ENCODE data around the gene ARHGEF11. TPM values are rescaled to one million over a fixed set of nuclear protein-coding genes. Genes with fewer than 3 reads are reported as not detected.

Gene ARHGEF11
- total RNA-seq, 1 donor from 2014 or later, result 28.6 TPM

DNA sequence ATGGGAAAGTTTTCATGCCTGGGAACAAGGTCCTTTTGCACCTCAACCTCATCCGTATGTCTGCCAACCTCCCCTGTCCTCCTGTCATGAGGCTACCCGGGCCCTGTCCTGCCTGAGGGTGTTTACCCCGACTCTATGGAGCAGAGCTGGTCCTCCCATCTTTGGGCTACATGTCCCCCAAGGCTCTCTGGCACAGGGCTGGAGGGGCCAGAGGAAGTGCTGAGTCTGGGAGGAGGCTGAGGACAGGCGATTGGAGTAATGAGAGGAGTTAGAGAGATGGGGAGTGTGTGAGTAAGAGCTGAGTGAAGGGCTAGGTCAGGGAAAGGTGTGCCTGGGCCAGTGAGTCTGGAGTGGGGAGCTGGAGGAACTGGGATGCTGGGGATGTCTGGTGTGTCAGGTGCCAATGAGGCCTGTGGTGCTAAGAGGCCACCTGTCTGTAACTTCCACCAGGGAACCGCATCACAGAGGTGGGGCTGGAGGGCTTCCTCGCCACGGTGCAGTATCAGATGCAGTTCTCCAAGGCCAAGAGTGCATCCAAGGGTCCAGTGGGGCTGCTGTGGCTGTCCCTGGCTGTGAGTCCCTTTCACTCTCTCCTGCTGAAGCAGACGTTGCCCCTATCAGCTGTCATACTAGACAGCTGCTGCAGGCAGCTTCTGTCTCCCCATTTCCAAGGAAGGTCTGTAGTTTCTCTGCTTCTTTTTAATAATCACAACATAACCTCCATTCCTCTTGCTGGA is 113.4 kb downstream of the ARHGEF11 start:
- intact Hi-C loops (cut with micrococcal nuclease), result no loop called here

DNA sequence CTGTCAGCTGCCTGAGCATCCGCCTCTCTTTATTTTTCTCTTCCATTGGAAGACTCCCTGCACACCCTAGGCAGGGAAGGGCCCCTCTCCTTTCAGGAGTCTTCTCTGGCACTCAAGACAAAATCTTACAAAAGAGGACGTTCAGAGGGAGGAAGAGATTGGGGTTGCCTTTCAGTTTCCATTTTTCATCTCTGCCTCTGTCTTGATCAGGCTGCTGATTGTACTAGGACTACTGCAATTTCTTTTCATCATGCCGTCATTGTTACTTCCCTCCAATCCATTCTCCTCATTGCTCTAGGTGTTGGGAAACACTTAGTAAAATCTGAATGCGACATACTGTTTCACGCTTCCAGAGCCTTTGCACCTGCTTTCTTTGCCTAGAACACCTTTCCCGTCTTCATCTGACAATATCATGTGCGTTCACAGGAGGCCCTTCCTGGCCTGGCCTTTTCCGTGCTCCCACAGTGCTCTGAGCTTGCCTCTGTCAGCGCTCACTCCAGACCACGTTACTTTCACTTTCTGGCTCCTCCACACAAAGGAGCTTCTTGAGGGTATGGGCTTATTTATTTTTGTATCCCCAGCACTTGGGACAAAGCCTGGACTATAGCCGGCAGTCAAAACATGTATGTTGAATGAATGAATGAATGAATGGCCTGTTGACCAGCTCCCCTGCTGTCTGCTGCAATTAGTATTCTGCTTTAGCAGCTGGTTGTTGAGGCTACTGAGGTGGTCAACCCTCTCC is 114.2 kb downstream of the ARHGEF11 start:
- intact Hi-C loops (cut with micrococcal nuclease), result no loop called here

DNA sequence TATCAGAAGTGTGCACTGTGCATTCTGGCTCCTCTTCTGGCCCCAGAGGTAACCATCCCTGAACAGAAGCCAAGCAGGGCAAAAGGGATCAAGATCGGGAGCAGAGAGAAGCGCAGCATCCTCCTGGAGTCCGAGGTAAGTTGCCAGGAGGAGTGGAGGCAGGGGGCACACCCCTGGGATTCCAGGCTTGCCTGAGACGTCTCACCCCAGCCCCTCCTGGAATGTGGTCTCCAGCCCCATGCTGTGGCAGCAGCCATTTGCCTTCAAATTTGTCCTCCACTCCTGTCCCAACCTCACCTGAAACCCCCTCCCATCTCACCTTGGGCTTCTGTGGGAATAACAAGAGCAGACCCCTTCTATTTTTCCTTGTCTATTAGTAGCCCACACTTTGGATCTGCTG is 115.1 kb downstream of the ARHGEF11 start:
- intact Hi-C loops (cut with micrococcal nuclease), result no loop called here

DNA sequence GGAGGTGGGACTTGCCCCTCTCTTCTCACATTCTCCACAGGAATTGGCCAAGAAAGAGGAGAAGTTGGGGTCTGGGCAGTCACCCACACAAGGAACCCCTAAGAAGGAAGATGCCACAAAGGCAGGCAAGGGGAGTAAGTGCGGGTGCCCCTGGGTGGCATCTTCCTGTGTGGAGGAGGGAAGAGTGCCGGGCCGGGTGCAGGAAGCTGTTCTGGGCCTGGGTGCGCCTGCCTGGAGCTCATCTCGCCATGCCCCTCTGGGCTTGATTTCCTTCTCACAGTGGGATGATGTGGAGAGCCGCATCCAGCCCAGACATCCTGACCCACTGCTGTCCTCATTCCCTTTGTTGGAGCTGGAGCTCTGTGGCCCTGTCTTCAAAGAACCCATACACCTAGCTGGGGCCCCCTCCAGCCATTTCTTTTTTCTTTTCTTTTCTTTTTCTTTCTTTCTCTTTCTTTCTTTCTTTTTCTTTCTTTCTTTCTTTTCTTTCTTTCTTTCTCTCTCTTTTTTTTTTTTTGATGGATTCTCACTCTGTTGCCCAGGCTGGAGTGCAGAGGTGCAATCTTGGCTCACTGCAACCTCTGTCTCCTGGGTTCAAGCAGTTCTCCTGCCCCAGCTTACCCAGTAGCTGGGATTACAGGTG is 115.8 kb downstream of the ARHGEF11 start:
- intact Hi-C loops (cut with micrococcal nuclease), result no loop called here

DNA sequence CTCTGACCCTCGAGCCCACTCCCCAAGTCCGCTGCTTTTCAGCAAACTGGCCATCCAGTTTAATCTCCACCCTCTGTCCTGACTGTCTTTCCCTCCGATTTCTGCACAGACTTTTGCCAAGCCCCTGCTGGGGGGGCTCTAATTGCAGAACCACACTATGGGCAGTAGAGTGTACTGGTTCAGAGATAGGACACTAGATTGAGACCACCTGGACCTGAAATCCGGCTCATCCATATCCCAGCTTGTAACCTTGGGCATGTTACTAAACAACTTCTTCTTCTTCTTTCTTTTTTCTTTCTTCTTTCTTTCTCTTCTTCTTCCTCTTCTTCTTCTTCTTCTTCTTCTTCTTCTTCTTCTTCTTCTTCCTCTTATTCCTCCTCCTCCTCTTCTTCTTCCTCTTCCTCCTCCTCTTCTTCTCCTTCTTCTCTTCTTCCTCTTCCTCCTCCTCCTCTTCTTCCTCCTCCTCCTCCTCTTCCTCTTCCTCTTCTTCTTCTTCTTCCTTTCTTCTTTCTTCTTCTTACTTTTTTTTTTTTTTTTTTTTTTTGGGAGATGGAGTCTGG is 117.4 kb downstream of the ARHGEF11 start:
- intact Hi-C loops (cut with micrococcal nuclease), result no loop called here

DNA sequence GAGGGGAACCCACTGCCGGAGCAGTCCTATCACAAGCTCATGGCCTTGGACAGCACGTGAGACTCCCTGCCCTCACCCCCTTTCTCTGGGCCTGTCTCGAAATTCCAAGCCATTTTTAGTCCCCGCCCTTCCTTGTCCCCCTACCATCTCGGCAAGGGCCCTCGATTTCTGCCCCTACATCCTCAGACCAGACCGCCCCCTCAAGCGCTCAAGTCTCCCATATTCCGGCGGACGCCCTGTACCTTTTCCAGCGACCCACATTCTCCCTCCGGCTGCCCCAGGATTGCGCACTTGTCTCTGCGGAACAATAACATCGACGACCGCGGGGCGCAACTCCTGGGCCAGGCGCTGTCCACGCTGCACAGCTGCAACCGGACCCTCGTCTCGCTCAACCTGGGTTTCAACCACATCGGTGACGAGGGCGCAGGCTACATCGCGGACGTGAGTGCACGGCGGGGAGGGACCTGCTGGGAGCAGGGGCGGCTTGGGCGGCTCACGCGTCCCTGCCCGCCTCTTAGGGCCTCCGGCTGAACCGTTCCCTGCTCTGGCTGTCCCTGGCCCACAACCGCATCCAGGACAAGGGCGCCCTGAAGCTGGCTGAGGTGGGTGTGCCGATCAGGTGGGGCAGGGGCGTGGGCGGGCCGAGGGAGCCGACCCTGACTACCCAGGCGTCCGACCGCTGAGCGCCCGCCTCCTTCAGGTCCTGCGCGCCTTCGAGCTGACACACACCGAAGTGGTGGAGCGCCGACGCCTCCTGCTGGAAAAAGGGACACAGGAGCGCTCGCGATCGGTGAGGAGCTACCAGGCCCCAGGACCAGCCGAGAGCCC is 118.1 kb downstream of the ARHGEF11 start:
- intact Hi-C loops (cut with micrococcal nuclease), result loop anchor here (1.0 to 2.0 kb wide), 4 partner anchors 35 to 239 kb away; no protein-coding TSS in a partner anchor

DNA sequence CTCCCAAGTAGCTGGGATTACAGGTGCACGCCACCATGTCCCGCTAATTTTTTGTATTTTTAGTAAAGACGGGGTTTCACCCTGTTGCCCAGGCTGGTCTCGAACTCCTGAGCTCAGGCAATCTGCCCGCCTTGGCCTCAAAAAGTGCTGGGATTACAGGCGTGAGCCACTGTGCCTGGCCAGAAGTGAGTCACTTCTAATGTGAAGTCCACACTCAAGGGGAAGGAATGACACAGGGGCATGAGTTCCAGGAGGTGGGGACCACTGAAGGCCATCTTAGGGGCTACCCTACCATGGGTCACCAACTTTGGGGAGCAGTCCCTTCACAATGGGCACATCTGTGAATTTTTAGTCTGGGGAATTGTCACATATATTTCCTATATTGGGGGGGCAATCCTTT is 118.8 kb downstream of the ARHGEF11 start:
- intact Hi-C loops (cut with micrococcal nuclease), result loop anchor here (1.0 to 2.0 kb wide), 4 partner anchors 34 to 238 kb away; no protein-coding TSS in a partner anchor

DNA sequence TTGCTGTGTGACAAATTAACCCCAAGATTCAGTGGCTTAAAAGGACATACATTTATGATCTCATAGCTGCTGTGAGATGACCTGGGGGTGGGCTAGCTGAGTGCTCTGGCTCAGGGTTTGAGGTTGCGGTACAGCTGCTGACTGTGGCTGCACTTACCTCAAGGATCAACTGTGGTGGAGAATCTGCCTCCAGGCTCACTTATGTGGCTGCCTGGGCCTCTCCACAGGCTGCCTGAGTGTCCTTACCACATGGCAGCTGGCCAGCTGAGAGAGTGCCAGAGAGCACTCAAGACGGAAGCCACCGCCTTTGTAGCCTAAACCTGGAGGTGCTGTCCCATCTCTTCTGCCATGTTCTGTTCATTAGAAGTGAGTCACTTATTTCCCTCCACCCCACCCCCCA is 119.4 kb downstream of the ARHGEF11 start:
- intact Hi-C loops (cut with micrococcal nuclease), result loop anchor here (2.0 kb wide), 1 partner anchor 237 kb away; no protein-coding TSS in a partner anchor

DNA sequence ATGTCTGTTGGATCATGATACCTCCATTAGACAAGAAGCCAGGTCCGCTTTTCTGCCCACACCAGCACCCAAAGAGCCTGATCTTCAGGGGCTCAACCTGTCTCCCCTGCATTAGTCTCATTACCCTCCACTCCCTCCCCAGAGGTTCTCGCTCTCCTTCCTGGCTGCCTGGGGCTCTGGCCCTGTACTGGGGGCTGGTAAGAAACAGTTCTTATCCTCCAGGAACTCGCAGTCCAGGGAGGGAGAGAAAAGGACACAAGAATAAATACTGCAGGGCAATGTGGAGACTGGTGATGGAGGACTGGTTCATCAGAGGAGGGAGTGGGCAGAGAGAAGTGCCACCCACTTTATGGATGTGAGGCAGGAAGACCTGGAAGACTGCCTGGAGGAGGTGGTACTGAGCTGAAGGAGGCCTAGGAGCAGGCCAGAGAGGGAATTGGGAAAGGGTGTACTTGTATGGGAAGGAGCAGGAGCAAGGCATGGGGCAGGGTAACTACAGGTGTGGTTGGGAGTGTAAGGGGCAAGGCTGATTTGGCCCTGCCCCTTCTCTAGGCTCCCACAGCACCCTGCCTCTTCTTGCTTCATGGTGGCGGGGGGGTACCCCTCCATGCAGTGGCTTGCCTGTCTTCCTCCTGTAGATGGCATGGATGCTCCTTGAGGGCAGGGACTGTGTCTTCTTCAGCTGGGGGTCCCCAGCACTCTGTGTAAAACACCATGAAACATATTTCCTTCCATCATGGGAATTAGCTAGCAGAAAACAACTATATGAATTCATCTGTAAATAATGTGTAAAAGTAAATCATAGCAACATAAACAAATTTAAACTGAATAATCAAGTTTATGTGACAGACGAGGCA is 120.2 kb downstream of the ARHGEF11 start:
- intact Hi-C loops (cut with micrococcal nuclease), result loop anchor here (2.0 kb wide), 1 partner anchor 237 kb away; no protein-coding TSS in a partner anchor

DNA sequence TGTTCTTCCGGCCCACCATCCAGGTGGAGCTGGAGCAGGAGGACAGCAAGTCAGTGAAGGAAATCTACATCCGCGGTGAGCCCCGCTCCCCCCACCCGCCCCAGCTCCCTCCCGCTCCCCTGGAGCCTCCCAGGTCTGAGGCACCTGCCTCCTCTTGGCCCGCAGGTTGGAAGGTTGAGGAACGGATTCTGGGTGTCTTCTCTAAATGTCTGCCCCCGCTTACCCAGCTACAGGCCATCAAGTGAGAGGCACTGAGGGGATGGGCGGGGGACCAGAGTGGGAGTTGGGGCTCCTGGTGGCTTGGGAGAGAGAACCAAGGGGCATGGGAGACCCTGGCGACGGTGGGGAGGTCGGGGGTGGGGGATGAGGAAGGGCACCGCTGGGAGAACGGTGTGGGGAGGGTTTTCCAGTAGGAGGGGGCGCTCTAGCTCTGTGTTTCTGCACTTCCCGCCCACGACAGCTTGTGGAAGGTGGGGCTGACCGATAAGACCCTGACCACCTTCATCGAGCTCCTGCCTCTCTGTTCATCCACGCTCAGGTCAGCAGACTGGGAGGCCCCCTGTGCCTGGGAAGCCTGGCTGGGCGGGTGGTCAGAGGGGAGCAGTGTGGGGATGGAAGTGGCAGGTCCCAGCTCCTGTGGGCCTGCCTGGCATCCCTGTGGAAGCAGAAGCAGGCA is 120.9 kb downstream of the ARHGEF11 start:
- intact Hi-C loops (cut with micrococcal nuclease), result no loop called here

DNA sequence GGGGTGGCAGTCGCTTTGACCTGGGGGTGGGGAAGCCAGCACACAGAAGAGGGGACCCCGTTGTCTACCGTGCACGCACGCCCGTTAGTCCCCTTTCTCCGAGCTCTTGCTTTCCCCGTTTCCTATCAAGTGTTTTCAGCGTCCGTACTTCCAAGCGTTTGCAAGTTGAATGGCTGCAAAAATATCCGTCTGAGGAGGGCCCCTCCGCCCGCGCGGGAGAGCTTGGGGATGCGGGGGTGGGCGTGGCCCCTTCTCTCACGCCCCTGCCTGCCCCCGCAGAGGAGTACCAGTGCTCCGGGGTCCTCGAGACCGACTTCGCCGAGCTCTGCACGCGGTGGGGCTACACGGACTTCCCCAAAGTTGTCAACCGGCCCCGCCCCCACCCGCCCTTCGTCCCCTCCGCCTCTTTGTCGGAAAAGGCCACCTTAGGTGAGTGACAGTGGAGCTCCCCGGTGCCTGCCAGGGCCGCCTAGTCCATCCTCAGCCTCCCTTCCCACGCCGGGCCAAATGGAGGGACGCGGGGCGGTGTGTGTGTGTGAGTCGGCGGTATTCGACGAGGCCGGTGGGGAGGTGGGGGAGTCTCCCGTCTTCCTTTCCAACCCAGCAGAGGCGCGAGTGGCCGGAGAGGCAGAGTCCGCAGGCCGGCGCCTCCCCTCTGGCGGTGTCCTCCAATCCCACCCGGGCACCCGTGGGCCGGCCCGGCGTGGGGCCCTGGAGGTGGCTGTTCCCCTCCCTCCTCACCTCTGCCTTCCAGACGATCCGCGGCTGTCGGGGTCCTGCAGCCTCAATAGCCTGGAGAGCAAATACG is 121.7 kb downstream of the ARHGEF11 start:
- intact Hi-C loops (cut with micrococcal nuclease), result no loop called here

DNA sequence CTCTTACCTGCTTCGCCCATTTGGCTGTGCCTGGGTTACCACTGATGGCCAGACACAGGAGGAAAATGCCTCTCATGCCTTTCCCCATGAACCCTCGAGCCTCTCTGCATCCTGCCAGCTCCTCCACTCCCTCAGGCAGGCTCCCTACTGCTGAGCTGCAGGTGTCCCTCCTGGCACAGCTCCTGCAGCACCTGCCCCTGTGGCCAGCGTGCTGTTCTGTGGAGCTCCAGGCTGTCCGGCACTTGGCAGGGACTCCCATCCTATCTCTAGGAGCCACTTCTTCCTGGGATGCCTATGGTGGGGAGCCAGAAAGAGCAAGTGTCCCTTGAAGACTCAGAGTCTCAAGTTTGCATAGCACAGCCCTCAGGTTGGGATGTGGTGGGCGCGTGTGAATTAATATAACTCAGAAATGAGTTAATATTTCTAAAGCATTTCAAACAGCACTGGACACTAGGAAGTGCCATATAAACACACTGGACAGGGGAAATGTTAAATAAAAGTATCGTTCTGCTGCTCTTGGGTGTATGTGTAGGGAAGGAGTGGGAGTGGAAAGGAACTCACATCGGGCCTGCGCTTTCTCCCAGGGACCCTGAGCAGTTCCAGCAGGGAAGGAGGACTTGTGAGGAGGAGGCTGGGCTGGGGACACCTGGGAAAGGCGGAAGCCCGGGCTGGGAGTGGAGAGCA is 122.4 kb downstream of the ARHGEF11 start:
- intact Hi-C loops (cut with micrococcal nuclease), result no loop called here

DNA sequence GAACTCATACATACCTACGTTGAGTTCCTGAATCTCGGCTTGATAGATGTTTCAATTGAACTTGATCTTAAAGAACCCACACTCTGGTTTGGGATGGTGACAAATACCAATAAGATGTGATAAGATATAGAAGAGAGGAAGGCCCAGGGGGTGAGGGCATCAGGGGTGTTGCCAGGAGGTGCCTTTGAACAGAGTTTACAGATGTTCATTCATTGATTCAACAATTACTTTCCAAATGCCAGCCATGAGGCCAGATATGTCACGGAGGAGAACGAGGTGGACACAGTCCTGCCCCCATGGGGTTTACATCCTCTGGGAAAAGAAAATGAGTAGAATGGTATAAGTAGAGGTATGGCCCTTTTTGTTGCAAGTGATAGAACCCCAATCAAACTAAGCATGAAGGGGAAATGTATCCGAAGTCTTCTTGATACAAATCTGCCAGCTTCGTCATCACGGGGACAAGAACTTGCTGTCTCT is 124.5 kb downstream of the ARHGEF11 start:
- intact Hi-C loops (cut with micrococcal nuclease), result no loop called here

DNA sequence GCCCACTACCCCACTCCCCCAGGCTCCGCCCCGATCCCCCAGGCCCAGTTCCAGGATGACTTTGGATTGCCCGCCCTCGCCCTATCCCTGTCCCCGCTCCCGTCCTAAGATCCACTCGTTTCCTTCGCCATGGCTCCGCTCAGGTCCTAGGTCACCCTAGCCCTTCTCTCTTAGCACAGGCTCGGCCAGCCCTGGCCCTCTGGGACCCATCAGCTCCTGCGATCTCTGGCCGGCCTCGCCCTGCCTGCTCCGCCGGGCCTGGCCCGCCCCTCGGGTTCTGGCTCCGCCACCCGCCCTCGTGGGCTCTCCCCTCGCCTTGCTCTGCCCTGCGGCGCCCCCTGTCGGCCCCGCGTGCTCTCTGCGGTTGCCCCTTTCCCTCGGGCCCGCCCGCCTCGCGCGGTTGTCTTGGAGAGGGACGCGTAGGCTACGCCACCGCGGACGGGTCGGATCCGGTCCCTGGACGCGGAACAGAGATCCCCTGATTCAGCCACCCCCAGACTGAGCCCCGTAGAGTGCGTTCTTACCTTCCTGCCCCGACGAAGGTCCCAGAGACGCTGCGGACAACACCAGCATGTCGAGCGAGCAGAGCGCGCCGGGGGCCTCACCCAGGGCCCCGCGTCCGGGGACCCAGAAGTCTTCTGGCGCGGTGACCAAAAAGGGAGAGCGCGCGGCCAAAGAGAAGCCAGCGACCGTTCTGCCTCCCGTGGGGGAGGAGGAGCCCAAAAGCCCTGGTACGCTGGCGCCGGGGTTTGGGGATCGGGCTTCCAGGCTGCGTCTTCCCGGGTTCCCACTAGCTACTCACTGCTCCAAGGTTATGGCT is 125.1 kb downstream of the ARHGEF11 start, which contains the start of gene LRRC71:
LRRC71 (plus strand) TSS at position 400 of the 820 bp plus-strand sequence; CDS start at position 572, 172 bp downstream.
- intact Hi-C loops (cut with micrococcal nuclease), result loop anchor here (1.0 kb wide), 1 partner anchor 123 kb away; no protein-coding TSS in a partner anchor

DNA sequence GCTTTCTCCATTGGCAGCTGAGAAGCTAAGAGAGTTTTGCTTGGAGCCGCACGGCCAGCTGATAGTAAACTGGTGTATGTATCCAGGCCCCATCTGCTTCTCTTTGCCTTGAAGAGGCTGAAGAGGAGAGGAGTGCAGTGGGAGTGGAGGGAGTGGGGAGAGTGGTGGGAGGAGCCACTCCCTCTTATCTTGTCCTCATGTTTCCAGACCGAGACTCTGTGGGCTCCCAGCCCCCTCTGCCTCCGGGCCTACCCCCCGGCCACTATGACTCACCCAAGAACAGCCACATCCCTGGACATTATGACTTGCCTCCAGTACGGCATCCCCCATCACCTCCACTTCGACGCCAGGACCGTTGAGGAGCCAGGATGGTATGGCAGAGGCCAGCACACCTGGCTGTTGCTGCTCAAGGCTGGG is 131.1 kb downstream of the ARHGEF11 start:
- intact Hi-C loops (cut with micrococcal nuclease), result no loop called here

DNA sequence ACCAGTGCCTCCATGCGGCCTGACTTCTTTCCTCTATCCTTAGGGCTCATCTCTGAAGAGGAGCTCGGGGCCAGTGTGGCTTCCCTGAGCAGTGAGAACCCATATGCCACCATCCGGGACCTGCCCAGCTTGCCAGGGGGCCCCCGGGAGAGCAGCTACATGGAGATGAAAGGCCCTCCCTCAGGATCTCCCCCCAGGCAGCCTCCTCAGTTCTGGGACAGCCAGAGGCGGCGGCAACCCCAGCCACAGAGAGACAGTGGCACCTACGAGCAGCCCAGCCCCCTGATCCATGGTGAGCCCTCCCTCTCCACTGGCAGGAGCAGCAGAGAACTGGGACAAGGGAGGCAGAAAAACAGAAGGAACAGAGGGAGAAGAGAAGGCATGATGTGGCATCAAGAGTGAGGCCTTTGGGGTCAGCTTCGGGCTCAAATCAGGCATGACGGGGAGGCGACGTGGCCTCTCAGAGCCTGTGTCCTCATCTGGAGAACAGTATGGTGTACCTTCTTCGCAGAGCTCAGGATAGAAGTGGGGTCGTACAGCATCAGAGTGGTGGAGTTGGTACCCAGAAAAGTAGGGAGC is 131.6 kb downstream of the ARHGEF11 start:
- intact Hi-C loops (cut with micrococcal nuclease), result no loop called here

Measured in T-helper 1 cell treated with Interleukin-12 subunit alpha and Interleukin-12 subunit beta and Interleukin-4 antibody, amounts not matched to agents 30 ng/mL and 1 ng/mL, for 36 hours (primary cell).